Neuron (in vitro differentiated cells): Measurements from ENCODE around the gene DDX1.

Source experiments
- H2AFZ ChIP-seq: one replicate; pipeline ENCODE4 v1.6.1; 2013; ENCODE audit warnings: low read depth, mild to moderate bottlenecking, inconsistent platforms, low read length, moderate library complexity
- H3K27me3 ChIP-seq: one replicate; pipeline ENCODE4 v1.6.1; 2013; ENCODE audit warnings: low read length; ENCODE audit not compliant: insufficient read depth
- H3K36me3 ChIP-seq: one replicate; pipeline ENCODE4 v1.6.1; 2013; ENCODE audit warnings: low read length; ENCODE audit not compliant: insufficient read depth
- H3K4me1 ChIP-seq: one replicate; pipeline ENCODE4 v1.6.1; 2013; ENCODE audit warnings: low read length; ENCODE audit not compliant: insufficient read depth
- H3K4me3 ChIP-seq: 2 replicates; pipeline ENCODE4 v1.5.1; 2013; ENCODE audit warnings: mild to moderate bottlenecking, low read length, moderate library complexity
- H3K9me3 ChIP-seq: one replicate; pipeline ENCODE4 v1.6.1; 2013; ENCODE audit warnings: low read length

Gene DDX1

GRCh38 chr2:15594291-15595256, 2.9 kb downstream of the DDX1 start:
- Histone ChIP-seq H3K36me3 (peaks cover 53% of the 10 kb centered on the region), H2AFZ (no peak overlapping the region), H3K9me3 (no peaks in the 10 kb centered on the region), H3K4me3 (no peak overlapping the region), H3K27me3 (no peaks in the 10 kb centered on the region), H3K4me1 (peaks cover 17% of the 10 kb centered on the region)

GRCh38 chr2:15595342-15595905, 3.8 kb downstream of the DDX1 start:
- H3K4me1 ChIP-seq, result peaks cover 17% of the 10 kb centered on the region
- no peaks in the 10 kb centered on the region for H3K9me3 ChIP-seq
- H3K4me3 ChIP-seq, result no peak overlapping the region
- peaks cover 62% of the 10 kb centered on the region for H3K36me3 ChIP-seq
- no peaks in the 10 kb centered on the region for H3K27me3 ChIP-seq
- no peak overlapping the region for H2AFZ ChIP-seq

GRCh38 chr2:15595936-15596335, 4.3 kb downstream of the DDX1 start:
- Histone ChIP-seq H3K9me3 (no peaks in the 10 kb centered on the region), H3K4me3 (no peak overlapping the region), H3K36me3 (peaks cover 66% of the 10 kb centered on the region), H3K4me1 (peaks cover 15% of the 10 kb centered on the region), H2AFZ (no peak overlapping the region), H3K27me3 (no peaks in the 10 kb centered on the region)

GRCh38 chr2:15596350-15596749, 4.7 kb downstream of the DDX1 start:
- Histone ChIP-seq H3K9me3 (no peaks in the 10 kb centered on the region), H3K36me3 (peaks cover 70% of the 10 kb centered on the region), H2AFZ (no peak overlapping the region), H3K4me1 (peaks cover 11% of the 10 kb centered on the region), H3K4me3 (no peak overlapping the region), H3K27me3 (no peaks in the 10 kb centered on the region)

GRCh38 chr2:15596968-15597367, 5.3 kb downstream of the DDX1 start:
- H3K36me3 ChIP-seq, result peaks cover 76% of the 10 kb centered on the region
- H3K27me3 ChIP-seq, result no peaks in the 10 kb centered on the region
- peaks cover 10% of the 10 kb centered on the region for H3K4me1 ChIP-seq
- no peak overlapping the region for H2AFZ ChIP-seq
- no peak overlapping the region for H3K4me3 ChIP-seq
- no peaks in the 10 kb centered on the region for H3K9me3 ChIP-seq

- H3K4me1 ChIP-seq, result no peaks in the 10 kb centered on the region
- H3K27me3 ChIP-seq, result no peaks in the 10 kb centered on the region
- no peaks in the 10 kb centered on the region for H3K9me3 ChIP-seq
- H3K4me3 ChIP-seq, result no peak overlapping the region
- peaks cover 97% of the 10 kb centered on the region for H3K36me3 ChIP-seq
- H2AFZ ChIP-seq, result no peak overlapping the region
These were observed 8.3 kb downstream of the DDX1 start for GRCh38 chr2:15599994-15600393.

GRCh38 chr2:15601681-15602080, 10.0 kb downstream of the DDX1 start:
- H3K4me1 ChIP-seq, result no peaks in the 10 kb centered on the region
- no peak overlapping the region for H3K4me3 ChIP-seq
- H2AFZ ChIP-seq, result no peak overlapping the region
- no peaks in the 10 kb centered on the region for H3K9me3 ChIP-seq
- H3K36me3 ChIP-seq, result peaks cover 97% of the 10 kb centered on the region
- H3K27me3 ChIP-seq, result no peaks in the 10 kb centered on the region

- peaks cover 97% of the 10 kb centered on the region for H3K36me3 ChIP-seq
- H3K27me3 ChIP-seq, result no peaks in the 10 kb centered on the region
- H3K4me1 ChIP-seq, result no peaks in the 10 kb centered on the region
- no peaks in the 10 kb centered on the region for H3K9me3 ChIP-seq
- no peak overlapping the region for H3K4me3 ChIP-seq
- no peak overlapping the region for H2AFZ ChIP-seq
These were observed 10.7 kb downstream of the DDX1 start for GRCh38 chr2:15602393-15602792.

- H3K4me3 ChIP-seq, result no peak overlapping the region
- H3K36me3 ChIP-seq, result peaks cover 97% of the 10 kb centered on the region
- H2AFZ ChIP-seq, result no peak overlapping the region
These were observed 11.5 kb downstream of the DDX1 start for GRCh38 chr2:15603044-15603765.

GRCh38 chr2:15603948-15604347, 12.3 kb downstream of the DDX1 start:
- no peaks in the 10 kb centered on the region for H3K9me3 ChIP-seq
- H3K4me3 ChIP-seq, result no peak overlapping the region
- no peaks in the 10 kb centered on the region for H3K4me1 ChIP-seq
- no peak overlapping the region for H2AFZ ChIP-seq
- H3K36me3 ChIP-seq, result peaks cover 97% of the 10 kb centered on the region
- no peaks in the 10 kb centered on the region for H3K27me3 ChIP-seq

More at GRCh38 chr2:15603044-15603765, 11.5 kb downstream of the DDX1 start:
- no peaks in the 10 kb centered on the region for H3K4me1 ChIP-seq
- H3K9me3 ChIP-seq, result no peaks in the 10 kb centered on the region
- H3K27me3 ChIP-seq, result no peaks in the 10 kb centered on the region

GRCh38 chr2:15605721-15606120, 14.1 kb downstream of the DDX1 start:
- H2AFZ ChIP-seq, result no peak overlapping the region
- H3K4me3 ChIP-seq, result no peak overlapping the region
- H3K9me3 ChIP-seq, result peaks cover 7% of the 10 kb centered on the region
- no peaks in the 10 kb centered on the region for H3K4me1 ChIP-seq
- H3K27me3 ChIP-seq, result no peaks in the 10 kb centered on the region
- H3K36me3 ChIP-seq, result peaks cover 99% of the 10 kb centered on the region

GRCh38 chr2:15606481-15607441, 15.1 kb downstream of the DDX1 start:
- Histone ChIP-seq H3K4me1 (no peaks in the 10 kb centered on the region), H3K36me3 (peaks cover 88% of the 10 kb centered on the region), H2AFZ (no peak overlapping the region), H3K4me3 (no peak overlapping the region), H3K27me3 (no peaks in the 10 kb centered on the region), H3K9me3 (peaks cover 7% of the 10 kb centered on the region)
